ENCODE measurements around the gene GRPEL1.
"Not testable (repeated sequence)": the region's sequence is repeated elsewhere in the genome, so short reads cannot be mapped to it uniquely, and the experiment has no call there.

DNA sequence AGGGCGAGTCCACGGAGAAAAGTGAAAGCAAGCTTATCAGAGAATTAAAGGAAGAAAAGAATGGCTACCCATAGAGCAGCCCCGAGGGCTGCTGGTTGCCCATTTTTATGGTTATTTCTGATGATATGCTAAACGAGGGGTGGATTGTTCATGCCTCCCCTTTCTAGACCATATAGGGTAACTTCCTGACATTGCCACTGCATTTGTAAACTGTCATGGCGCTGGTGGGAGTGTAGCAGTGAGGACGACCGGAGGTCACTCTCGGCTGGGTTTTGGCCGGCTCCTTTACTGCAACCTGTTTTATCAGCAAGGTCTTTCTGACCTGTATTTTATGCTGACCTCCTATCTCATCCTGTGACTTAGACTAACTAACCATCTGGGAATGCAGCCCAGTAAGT, 16.7 kb upstream of the GRPEL1 start:
- TF ChIP-seq CTCF, POLR2A (IDR thresholded peaks at IDR 0.05): not testable (repeated sequence)

Measured in testis (tissue), 2 donors.